Left lung (tissue), 10 donors: ENCODE measurements around the gene ALKBH6. TPM values are rescaled to one million over a fixed set of nuclear protein-coding genes. Genes with fewer than 3 reads are reported as not detected.
"Not testable (repeated sequence)": the region's sequence is repeated elsewhere in the genome, so short reads cannot be mapped to it uniquely, and the experiment has no call there.

Experiments
- ATAC-seq: fragments of 200-7000 bp; cut with Tn5 transposase; one replicate; pipeline ENCODE4 v1.9.1; 2020; ENCODE audit warnings: moderate library complexity
- DNase-seq, 4 donors: peaks; one replicate each; pipeline ENCODE4 v3.0.0-alpha.2; 2013 to 2020
- H3K27ac ChIP-seq, 2 donors: fragments of 200-600 bp; sonication (generic) in 1 of 2; one replicate each; pipeline versions ENCODE4 v1.5.0 to v1.8.0; 2020 to 2021
- H3K27me3 ChIP-seq, 2 donors: fragments of 200-600 bp; sonication (generic) in 1 of 2; one replicate each; pipeline versions ENCODE4 v1.5.0 to v1.8.0; 2020 to 2021
- H3K36me3 ChIP-seq, 2 donors: fragments of 200-600 bp; sonication (generic) in 1 of 2; one replicate each; pipeline versions ENCODE4 v1.5.0 to v1.8.0; 2020 to 2021
- H3K4me1 ChIP-seq, 2 donors: fragments of 200-600 bp; one replicate each; pipeline ENCODE4 v1.8.0; 2021
- H3K4me3 ChIP-seq, 2 donors: fragments of 200-600 bp; sonication (generic) in 1 of 2; one replicate each; pipeline versions ENCODE4 v1.5.0 to v1.8.0; 2020 to 2021; ENCODE audit warnings: mild to moderate bottlenecking in 1 of 2
- H3K9me3 ChIP-seq, 2 donors: fragments of 200-600 bp; sonication (generic) in 1 of 2; one replicate each; pipeline versions ENCODE4 v1.5.0 to v1.8.0; 2020 to 2021
- CTCF ChIP-seq, 2 donors: fragments of 200-600 bp; sonication (generic) in 1 of 2; IDR thresholded peaks; one replicate each; pipeline versions ENCODE4 v1.5.0 to v1.8.0; 2021; ENCODE audit warnings: antibody characterized with exemption in 2 of 2
- intact Hi-C, 2 donors: fragments of 100-400 bp; cut with DNase I; formaldehyde crosslinking; loops; one replicate each; pipeline versions ENCODE4 v1.11.2 to v1.14.2; 2022
- polyA plus RNA-seq, 6 donors: library from polyadenylated mRNA; unstranded; fragments of 120-200 nt; gene quantifications; one replicate each; pipeline ENCODE4 v1.2.1, GENCODE V29; 2013; ENCODE audit not compliant: insufficient read length in 6 of 6
- total RNA-seq, 2 donors: library from RNA; stranded (reverse); fragmentation: NEBNext Ultra II Directional; extraction: Animal tissue kit (Norgen Biotek cat#: 25700); gene quantifications; one replicate each; pipeline ENCODE4 v1.2.1, GENCODE V29; 2021
- donor health status: DM: no; HTN: yes; CAD: no.
- donor health status: DM: no; HTN: no; CAD: no.

ALKBH6 gene
- total and polyA plus RNA-seq, 8 donors, result 16.8 to 22.7 (median 19.8) TPM

GRCh38 chr19:35988824-35989223 lies 25.2 kb downstream of the ALKBH6 start:
- H3K27me3 ChIP-seq, result peaks cover 15 to 55% of the 10 kb centered on the region in 2 donors
- no peak overlapping the region for H3K27ac ChIP-seq
- peaks cover 0 to 4% of the 10 kb centered on the region in 2 donors for H3K9me3 ChIP-seq
- H3K4me3 ChIP-seq, result no peak overlapping the region
- H3K36me3 ChIP-seq, result no peaks in the 10 kb centered on the region
- DNase-seq (no peak), ATAC-seq (no peak)
- intact Hi-C loops, result no loop called here
- H3K4me1 ChIP-seq, result peaks cover 4 to 10% of the 10 kb centered on the region in 2 donors
- no peak for TF ChIP-seq CTCF (IDR thresholded peaks at IDR 0.05)

- no peak for ATAC-seq
- intact Hi-C loops, result no loop called here
- TF ChIP-seq CTCF (IDR thresholded peaks at IDR 0.05), result no peak
- Histone ChIP-seq H3K27ac (no peak overlapping the region), H3K36me3 (no peaks in the 10 kb centered on the region), H3K4me1 (peaks cover 4 to 10% of the 10 kb centered on the region in 2 donors), H3K9me3 (peaks cover 0 to 4% of the 10 kb centered on the region in 2 donors), H3K4me3 (peak overlapping the region in 1 of 2 donors; percentile 35), H3K27me3 (peaks cover 15 to 64% of the 10 kb centered on the region in 2 donors)
- no peak for DNase-seq
These were observed 26.5 kb downstream of the ALKBH6 start for GRCh38 chr19:35987571-35987896.

GRCh38 chr19:35986664-35987570 lies 27.1 kb downstream of the ALKBH6 start:
- ATAC-seq (peak; percentile 68), DNase-seq (peak in 1 of 4 donors; percentile 48)
- TF ChIP-seq CTCF (IDR thresholded peaks at IDR 0.05), result no peak
- peaks cover 15 to 70% of the 10 kb centered on the region in 2 donors for H3K27me3 ChIP-seq
- peaks cover 4 to 10% of the 10 kb centered on the region in 2 donors for H3K4me1 ChIP-seq
- H3K9me3 ChIP-seq, result peaks cover 0 to 4% of the 10 kb centered on the region in 2 donors
- H3K36me3 ChIP-seq, result no peaks in the 10 kb centered on the region
- peak overlapping the region in 1 of 2 donors; percentile 35 for H3K4me3 ChIP-seq
- intact Hi-C loops, result no loop called here
- H3K27ac ChIP-seq, result no peak overlapping the region

DNA sequence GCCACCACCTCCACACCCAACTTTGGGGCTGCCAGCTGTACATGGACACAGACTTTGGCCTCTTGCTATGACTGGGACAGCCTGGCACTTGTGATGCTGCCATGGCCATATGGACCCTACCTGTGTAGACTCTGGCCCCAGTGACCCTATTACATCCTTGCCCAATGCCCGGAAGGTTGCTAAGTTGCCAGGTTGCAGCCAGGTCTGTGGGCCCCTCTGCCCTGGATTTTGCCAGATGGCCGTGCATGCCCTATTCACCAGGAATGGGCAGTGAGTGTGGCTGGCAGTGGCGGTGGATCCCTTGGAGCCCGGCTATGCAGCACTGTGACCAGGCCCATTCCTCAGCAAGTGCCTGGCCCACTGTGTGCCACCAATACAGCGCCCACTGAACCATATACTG lies 27.9 kb downstream of the ALKBH6 start:
- ATAC-seq (no peak), DNase-seq (no peak)
- peaks cover 4 to 10% of the 10 kb centered on the region in 2 donors for H3K4me1 ChIP-seq
- intact Hi-C loops, result no loop called here
- H3K4me3 ChIP-seq, result no peak overlapping the region
- H3K9me3 ChIP-seq, result peaks cover 0 to 4% of the 10 kb centered on the region in 2 donors
- no peak overlapping the region for H3K27ac ChIP-seq
- no peak for TF ChIP-seq CTCF (IDR thresholded peaks at IDR 0.05)
- peaks cover 15 to 75% of the 10 kb centered on the region in 2 donors for H3K27me3 ChIP-seq
- H3K36me3 ChIP-seq, result no peaks in the 10 kb centered on the region

DNA sequence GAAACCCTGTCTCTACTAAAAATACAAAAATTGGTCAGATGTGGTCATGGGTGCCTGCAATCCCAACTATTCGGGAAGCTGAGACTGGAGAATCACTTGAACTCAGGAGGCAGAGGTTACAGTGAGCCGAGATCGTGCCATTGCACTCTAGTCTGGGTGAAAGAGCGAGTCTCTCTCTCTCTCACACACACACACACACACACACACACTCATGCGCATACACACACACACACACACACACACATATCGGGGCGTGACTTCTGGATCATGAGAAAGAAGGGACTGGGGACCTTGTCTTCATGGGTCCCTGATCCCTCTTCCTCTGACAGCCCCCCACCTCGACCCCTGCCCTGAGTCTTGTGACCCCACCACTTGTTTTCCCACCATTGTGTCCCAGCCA lies 30.8 kb downstream of the ALKBH6 start:
- intact Hi-C loops, result no loop called here
- TF ChIP-seq CTCF (IDR thresholded peaks at IDR 0.05), result no peak
- DNase-seq (no peak), ATAC-seq (no peak)
- H3K36me3 ChIP-seq, result no peaks in the 10 kb centered on the region
- H3K4me3 ChIP-seq, result no peak overlapping the region
- H3K27ac ChIP-seq, result no peak overlapping the region
- peaks cover 15 to 83% of the 10 kb centered on the region in 2 donors for H3K27me3 ChIP-seq
- peaks cover 4 to 10% of the 10 kb centered on the region in 2 donors for H3K4me1 ChIP-seq
- H3K9me3 ChIP-seq, result no peaks in the 10 kb centered on the region

- peaks cover under 1 to 80% of the 10 kb centered on the region in 2 donors for H3K27me3 ChIP-seq
- H3K4me1 ChIP-seq, H3K4me3 ChIP-seq, intact Hi-C loops, H3K9me3 ChIP-seq, ATAC-seq, H3K36me3 ChIP-seq, H3K27ac ChIP-seq: not testable (repeated sequence)
- peak in 1 of 4 donors; percentile 16 for DNase-seq
These were observed 33.0 kb downstream of the ALKBH6 start for GRCh38 chr19:35980997-35981396.
